NCI-H146 (cell line): ENCODE measurements around the gene KIF16B.
A peak's percentile ranks its signal among the peaks of the same experiment; 100 is the strongest.
"Not testable (repeated sequence)": the region's sequence is repeated elsewhere in the genome, so short reads cannot be mapped to it uniquely, and the experiment has no call there.

Experiments used
- DNase-seq: peaks from one replicate; lab custom pipeline; 2025; lab: John Stamatoyannopoulos, UW

The KIF16B gene

GRCh38 chr20:16573001-16573965 lies at the start of gene KIF16B:
Gene KIF16B (minus strand): TSS chr20:16573448. CDS start chr20:16573275, 173 bp downstream.
- peak; percentile 77 for DNase-seq

GRCh38 chr20:16622501-16622900 lies 49.3 kb upstream of the KIF16B start:
- DNase-seq = no peak

- no peak for DNase-seq
Observed at GRCh38 chr20:16621435-16622141, 48.3 kb upstream of the KIF16B start.

- no peak for DNase-seq
Observed at GRCh38 chr20:16620961-16621360, 47.7 kb upstream of the KIF16B start.

GRCh38 chr20:16619953-16620352 lies 46.7 kb upstream of the KIF16B start:
- DNase-seq = no peak

GRCh38 chr20:16617056-16617455 lies 43.8 kb upstream of the KIF16B start:
- no peak for DNase-seq

- DNase-seq = no peak
Observed at GRCh38 chr20:16616317-16616716, 43.1 kb upstream of the KIF16B start.

GRCh38 chr20:16615199-16615598 lies 42.0 kb upstream of the KIF16B start:
- DNase-seq = no peak

- no peak for DNase-seq
Observed at GRCh38 chr20:16613954-16614353, 40.7 kb upstream of the KIF16B start.

GRCh38 chr20:16612706-16613105 lies 39.5 kb upstream of the KIF16B start:
- no peak for DNase-seq

- no peak for DNase-seq
Observed at GRCh38 chr20:16611817-16612216, 38.6 kb upstream of the KIF16B start.

- no peak for DNase-seq
Observed at GRCh38 chr20:16609066-16609465, 35.8 kb upstream of the KIF16B start.

- no peak for DNase-seq
Observed at GRCh38 chr20:16608277-16608650, 35.0 kb upstream of the KIF16B start.

- DNase-seq = no peak
Observed at GRCh38 chr20:16607364-16608276, 34.4 kb upstream of the KIF16B start.

- no peak for DNase-seq
Observed at GRCh38 chr20:16606468-16607070, 33.3 kb upstream of the KIF16B start.

GRCh38 chr20:16601047-16601446 lies 27.8 kb upstream of the KIF16B start:
- DNase-seq = no peak

- DNase-seq = no peak
Observed at GRCh38 chr20:16599257-16599656, 26.0 kb upstream of the KIF16B start.

- DNase-seq = no peak
Observed at GRCh38 chr20:16596991-16597390, 23.7 kb upstream of the KIF16B start.

- DNase-seq = not testable (repeated sequence)
Observed at GRCh38 chr20:16596404-16596803, 23.2 kb upstream of the KIF16B start.

GRCh38 chr20:16595376-16595775 lies 22.1 kb upstream of the KIF16B start:
- DNase-seq = no peak

- DNase-seq = no peak
Observed at GRCh38 chr20:16590041-16590633, 16.9 kb upstream of the KIF16B start.
